ENCODE results near the gene CFAP97D1. TPM values are rescaled to one million over a fixed set of nuclear protein-coding genes. Genes with fewer than 3 reads are reported as not detected.
"Not testable (repeated sequence)": the region's sequence is repeated elsewhere in the genome, so short reads cannot be mapped to it uniquely, and the experiment has no call there.

Gene CFAP97D1
- total RNA-seq, 2 experiments from 2014 or later: not detected

DNA sequence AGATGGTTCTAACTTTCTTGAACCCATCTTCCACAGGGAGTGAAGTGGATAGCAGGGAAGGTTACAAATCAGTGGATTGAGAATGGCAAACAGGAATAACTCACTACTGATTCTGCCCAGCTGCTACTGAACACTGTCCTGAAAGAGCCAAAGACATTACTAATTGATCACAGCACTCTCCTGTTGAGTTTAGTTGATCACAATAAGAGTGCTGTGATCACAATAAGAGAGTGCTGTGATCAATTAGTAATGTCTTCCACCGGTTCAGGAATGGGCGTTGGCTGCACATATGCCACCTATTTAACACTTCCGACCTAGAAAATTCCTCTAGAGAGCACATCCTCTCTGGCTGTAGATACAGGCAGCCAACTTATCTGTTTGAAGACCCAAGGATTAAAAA lies 11.4 kb downstream of the CFAP97D1 start:
- TF ChIP-seq EZH2phosphoT487 (IDR thresholded peaks at IDR 0.05; ENCODE audit: borderline replicate concordance, low read depth, low read length): no peak
- TF ChIP-seq, protein P1, sequence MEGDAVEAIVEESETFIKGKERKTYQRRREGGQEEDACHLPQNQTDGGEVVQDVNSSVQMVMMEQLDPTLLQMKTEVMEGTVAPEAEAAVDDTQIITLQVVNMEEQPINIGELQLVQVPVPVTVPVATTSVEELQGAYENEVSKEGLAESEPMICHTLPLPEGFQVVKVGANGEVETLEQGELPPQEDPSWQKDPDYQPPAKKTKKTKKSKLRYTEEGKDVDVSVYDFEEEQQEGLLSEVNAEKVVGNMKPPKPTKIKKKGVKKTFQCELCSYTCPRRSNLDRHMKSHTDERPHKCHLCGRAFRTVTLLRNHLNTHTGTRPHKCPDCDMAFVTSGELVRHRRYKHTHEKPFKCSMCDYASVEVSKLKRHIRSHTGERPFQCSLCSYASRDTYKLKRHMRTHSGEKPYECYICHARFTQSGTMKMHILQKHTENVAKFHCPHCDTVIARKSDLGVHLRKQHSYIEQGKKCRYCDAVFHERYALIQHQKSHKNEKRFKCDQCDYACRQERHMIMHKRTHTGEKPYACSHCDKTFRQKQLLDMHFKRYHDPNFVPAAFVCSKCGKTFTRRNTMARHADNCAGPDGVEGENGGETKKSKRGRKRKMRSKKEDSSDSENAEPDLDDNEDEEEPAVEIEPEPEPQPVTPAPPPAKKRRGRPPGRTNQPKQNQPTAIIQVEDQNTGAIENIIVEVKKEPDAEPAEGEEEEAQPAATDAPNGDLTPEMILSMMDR (conservative IDR thresholded peaks at IDR 0.05; ENCODE audit: low read length): no peak
- Histone ChIP-seq H3K79me2 (ENCODE audit: insufficient read depth, low read depth, low read length) (no peaks in the 10 kb centered on the region), H3K4me1 (ENCODE audit: insufficient read depth, low read length, poor library complexity, severe bottlenecking) (no peaks in the 10 kb centered on the region), H3K9me2 (ENCODE audit: insufficient read depth, low read length) (no peaks in the 10 kb centered on the region), H3K27ac (ENCODE audit: low read depth, low read length, poor library complexity, severe bottlenecking) (no peak overlapping the region), H3K4me3 (ENCODE audit: low read depth, low read length, poor library complexity, severe bottlenecking) (no peak overlapping the region), H3K4me2 (ENCODE audit: low read length) (0 out of 2 replicates have a peak overlapping the region, but pooled peaks have one; percentile 2), H2AFZ (ENCODE audit: low read length) (peak overlapping the region; percentile 66; the same call in 1 of the 2 replicates), H4K20me1 (ENCODE audit: insufficient read depth, low read length) (no peaks in the 10 kb centered on the region), H3K36me3 (ENCODE audit: insufficient read depth, low read length) (no peaks in the 10 kb centered on the region), H3K9me3 (ENCODE audit: low read length) (no peaks in the 10 kb centered on the region)
- ChIA-PET POLR2A (interaction anchor here (0.6 kb wide), 1 partner anchor 26 kb away, joined by 3 read pairs; no protein-coding TSS in a partner anchor), CTCF (ENCODE audit: unreplicated experiment) (no interaction called here)
- BruUV-seq (replicated peaks): no TSS peak
- intact Hi-C loops (cut with micrococcal nuclease; ENCODE audit: unreplicated experiment): no loop called here
- DNase-seq (ENCODE audit: low spot score): peak; percentile 63

DNA sequence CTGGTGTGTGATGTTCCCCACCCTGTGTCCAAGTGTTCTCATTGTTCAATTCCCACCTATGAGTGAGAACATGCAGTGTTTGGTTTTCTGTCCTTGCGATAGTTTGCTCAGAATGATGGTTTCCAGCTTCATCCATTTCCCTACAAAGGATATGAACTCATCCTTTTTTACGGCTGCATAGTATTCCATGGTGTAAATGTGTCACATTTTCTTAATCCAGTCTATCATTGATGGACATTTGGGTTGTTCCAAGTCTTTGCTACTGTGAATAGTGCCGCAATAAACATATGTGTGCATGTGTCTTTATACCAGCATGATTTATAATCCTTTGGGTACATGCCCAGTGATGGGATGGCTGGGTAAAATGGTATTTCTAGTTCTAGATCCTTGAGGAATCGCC lies 12.4 kb downstream of the CFAP97D1 start:
- H3K27ac ChIP-seq (ENCODE audit: low read depth, low read length, poor library complexity, severe bottlenecking); intact Hi-C loops (cut with micrococcal nuclease; ENCODE audit: unreplicated experiment); H3K36me3 ChIP-seq (ENCODE audit: insufficient read depth, low read length); H3K4me1 ChIP-seq (ENCODE audit: insufficient read depth, low read length, poor library complexity, severe bottlenecking); H3K79me2 ChIP-seq (ENCODE audit: insufficient read depth, low read depth, low read length); H4K20me1 ChIP-seq (ENCODE audit: insufficient read depth, low read length); BruUV-seq (replicated peaks); H3K4me3 ChIP-seq (ENCODE audit: low read depth, low read length, poor library complexity, severe bottlenecking); H3K9me3 ChIP-seq (ENCODE audit: low read length); POLR2A ChIA-PET; H3K9me2 ChIP-seq (ENCODE audit: insufficient read depth, low read length); DNase-seq (ENCODE audit: low spot score); H2AFZ ChIP-seq (ENCODE audit: low read length); H3K4me2 ChIP-seq (ENCODE audit: low read length): not testable (repeated sequence)
- CTCF ChIA-PET (ENCODE audit: unreplicated experiment): interaction anchor here (0.6 kb wide), 1 partner anchor 95 kb away, joined by 3 read pairs; no protein-coding TSS in a partner anchor

DNA sequence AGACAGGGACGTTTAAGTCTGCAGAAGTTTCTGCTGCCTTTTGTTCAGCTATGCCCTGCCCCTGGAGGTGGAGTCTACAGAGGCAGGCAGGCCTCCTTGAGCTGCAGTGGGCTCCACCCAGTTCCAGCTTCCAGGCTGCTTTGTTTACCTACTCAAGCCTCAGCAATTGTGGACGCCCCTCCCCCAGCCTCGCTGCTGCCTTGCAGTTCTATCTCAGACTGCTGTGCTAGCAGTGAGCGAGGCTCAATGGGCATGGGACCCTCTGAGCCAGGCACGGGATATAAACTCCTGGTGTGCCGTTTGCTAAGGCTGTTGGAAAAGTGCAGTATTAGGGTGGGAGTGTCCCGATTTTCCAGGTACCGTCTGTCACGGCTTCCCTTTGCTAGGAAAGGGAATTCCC lies 17.8 kb downstream of the CFAP97D1 start:
- H3K9me2 ChIP-seq (ENCODE audit: insufficient read depth, low read length); intact Hi-C loops (cut with micrococcal nuclease; ENCODE audit: unreplicated experiment); POLR2A ChIA-PET; H3K4me2 ChIP-seq (ENCODE audit: low read length); H3K79me2 ChIP-seq (ENCODE audit: insufficient read depth, low read depth, low read length); BruUV-seq (replicated peaks); H3K4me1 ChIP-seq (ENCODE audit: insufficient read depth, low read length, poor library complexity, severe bottlenecking); H3K4me3 ChIP-seq (ENCODE audit: low read depth, low read length, poor library complexity, severe bottlenecking); H2AFZ ChIP-seq (ENCODE audit: low read length); H3K9me3 ChIP-seq (ENCODE audit: low read length); CTCF ChIA-PET (ENCODE audit: unreplicated experiment); H3K27ac ChIP-seq (ENCODE audit: low read depth, low read length, poor library complexity, severe bottlenecking); H4K20me1 ChIP-seq (ENCODE audit: insufficient read depth, low read length); DNase-seq (ENCODE audit: low spot score); H3K36me3 ChIP-seq (ENCODE audit: insufficient read depth, low read length): not testable (repeated sequence)

DNA sequence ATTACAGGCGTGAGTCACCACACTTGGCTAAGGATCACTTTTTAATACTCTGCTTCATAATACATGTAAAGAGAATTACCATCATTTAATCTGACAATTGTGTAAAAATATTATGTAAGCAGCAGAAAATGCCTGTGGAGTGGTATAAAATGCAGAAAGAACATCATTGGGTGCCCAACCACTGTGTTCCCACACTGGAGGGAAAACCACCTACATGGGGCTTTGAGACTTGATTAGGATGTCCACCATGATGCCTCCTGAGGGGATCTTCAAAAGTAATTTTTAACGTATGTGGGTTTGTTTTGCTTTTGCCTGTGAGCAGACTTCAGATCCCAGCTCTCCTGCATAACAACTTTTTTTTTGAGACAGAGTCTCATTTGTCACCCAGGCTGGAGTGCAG lies 18.8 kb downstream of the CFAP97D1 start:
- intact Hi-C loops (cut with micrococcal nuclease; ENCODE audit: unreplicated experiment): no loop called here
- ChIA-PET POLR2A (interaction anchor here (0.6 kb wide), 2 partner anchors 185 to 1309 kb away, joined by 3 to 4 read pairs; no protein-coding TSS in a partner anchor), CTCF (ENCODE audit: unreplicated experiment) (no interaction called here)
- H3K4me2 ChIP-seq (ENCODE audit: low read length): no peak overlapping the region
- DNase-seq (ENCODE audit: low spot score): no peak
- no peak overlapping the region for H3K4me3 ChIP-seq (ENCODE audit: low read depth, low read length, poor library complexity, severe bottlenecking)
- H3K4me1 ChIP-seq (ENCODE audit: insufficient read depth, low read length, poor library complexity, severe bottlenecking): no peaks in the 10 kb centered on the region
- H3K79me2 ChIP-seq (ENCODE audit: insufficient read depth, low read depth, low read length): no peaks in the 10 kb centered on the region
- no peaks in the 10 kb centered on the region for H3K36me3 ChIP-seq (ENCODE audit: insufficient read depth, low read length)
- H4K20me1 ChIP-seq (ENCODE audit: insufficient read depth, low read length): no peaks in the 10 kb centered on the region
- no TSS peak for BruUV-seq (replicated peaks)
- H3K9me3 ChIP-seq (ENCODE audit: low read length): no peaks in the 10 kb centered on the region
- no peak overlapping the region for H2AFZ ChIP-seq (ENCODE audit: low read length)
- H3K9me2 ChIP-seq (ENCODE audit: insufficient read depth, low read length): no peaks in the 10 kb centered on the region
- no peak for TF ChIP-seq EZH2phosphoT487 (IDR thresholded peaks at IDR 0.05; ENCODE audit: borderline replicate concordance, low read depth, low read length)
- TF ChIP-seq, protein P1 (conservative IDR thresholded peaks at IDR 0.05; ENCODE audit: low read length): no peak
- no peak overlapping the region for H3K27ac ChIP-seq (ENCODE audit: low read depth, low read length, poor library complexity, severe bottlenecking)
